Spleen (tissue), 7 donors: ENCODE measurements around the gene TMA16.

Experiments used
- POLR2A ChIP-seq, 3 donors: fragments of 450-650 bp; IDR thresholded peaks; one replicate each; pipeline ENCODE4 v1.5.1; 2017; ENCODE audit warnings: antibody characterized with exemption in 3 of 3, mild to moderate bottlenecking in 1 of 3
- TF ChIP-seq, protein P1 (sequence below), 11 experiments: fragments of 200-600 bp in 7 of 11; fragments of 450-650 bp in 4 of 11; sonication (generic) in 4 of 11; IDR thresholded peaks in 8 of 11; conservative IDR thresholded peaks in 3 of 11; 1 replicate in 7 of 11; 2 replicates in 4 of 11; pipeline versions ENCODE4 v1.4.0 to v1.8.0; 2016 to 2021; ENCODE audit warnings: antibody characterized with exemption in 11 of 11, inconsistent platforms in 4 of 11, mild to moderate bottlenecking in 1 of 11
- donor health status: DM: no; HTN: no; CAD: no; lungs with moderate emphysema.
- donor health status: DM: no; HTN: no; CAD: no.
- donor health status: DM: no; HTN: no; CAD: no.

DNA sequence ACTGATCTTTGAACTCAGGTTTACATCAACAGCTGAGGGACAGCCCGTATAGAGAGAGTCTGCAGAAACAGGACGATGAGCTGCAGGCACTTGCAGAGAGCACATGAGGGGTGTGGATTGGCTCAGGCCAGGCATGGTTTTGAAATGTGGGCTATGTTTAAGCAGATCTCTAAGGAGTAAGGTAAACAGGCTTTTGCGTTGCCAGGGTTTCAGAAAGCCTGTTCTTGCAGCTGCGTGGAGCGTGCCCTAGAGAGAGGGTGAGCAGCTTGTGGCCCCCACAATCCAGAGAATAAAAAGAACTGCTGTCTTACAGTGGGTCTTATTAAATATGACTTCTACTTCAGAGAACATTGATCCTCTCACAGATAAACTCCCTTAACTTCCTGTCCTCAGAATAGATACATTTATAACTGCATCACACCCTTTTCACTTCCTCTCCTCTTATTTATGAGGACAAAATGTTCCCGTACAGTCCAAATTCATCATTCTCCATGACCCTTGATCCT is 64.1 kb downstream of the TMA16 start:
- peak in 1 of 3 donors; percentile 75 for TF ChIP-seq POLR2A (IDR thresholded peaks at IDR 0.05)
- TF ChIP-seq, protein P1, sequence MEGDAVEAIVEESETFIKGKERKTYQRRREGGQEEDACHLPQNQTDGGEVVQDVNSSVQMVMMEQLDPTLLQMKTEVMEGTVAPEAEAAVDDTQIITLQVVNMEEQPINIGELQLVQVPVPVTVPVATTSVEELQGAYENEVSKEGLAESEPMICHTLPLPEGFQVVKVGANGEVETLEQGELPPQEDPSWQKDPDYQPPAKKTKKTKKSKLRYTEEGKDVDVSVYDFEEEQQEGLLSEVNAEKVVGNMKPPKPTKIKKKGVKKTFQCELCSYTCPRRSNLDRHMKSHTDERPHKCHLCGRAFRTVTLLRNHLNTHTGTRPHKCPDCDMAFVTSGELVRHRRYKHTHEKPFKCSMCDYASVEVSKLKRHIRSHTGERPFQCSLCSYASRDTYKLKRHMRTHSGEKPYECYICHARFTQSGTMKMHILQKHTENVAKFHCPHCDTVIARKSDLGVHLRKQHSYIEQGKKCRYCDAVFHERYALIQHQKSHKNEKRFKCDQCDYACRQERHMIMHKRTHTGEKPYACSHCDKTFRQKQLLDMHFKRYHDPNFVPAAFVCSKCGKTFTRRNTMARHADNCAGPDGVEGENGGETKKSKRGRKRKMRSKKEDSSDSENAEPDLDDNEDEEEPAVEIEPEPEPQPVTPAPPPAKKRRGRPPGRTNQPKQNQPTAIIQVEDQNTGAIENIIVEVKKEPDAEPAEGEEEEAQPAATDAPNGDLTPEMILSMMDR (IDR thresholded peaks at IDR 0.05 in 8 of 11, conservative IDR thresholded peaks at IDR 0.05 in 3 of 11), result no peak
